HL-60/S4 (cell line): Measurements from ENCODE around the gene BCAS3.

Experiments used
- in situ Hi-C: fragments of 300-500 bp; cut with MboI; formaldehyde crosslinking; loops from 2 replicates; pipeline ENCODE4 v1.14.3; 2022; ENCODE audit warnings: low sequenced_read_pairs

BCAS3 gene

GRCh38 chr17:61261001-61261637, 583.5 kb downstream of the BCAS3 start:
- in situ Hi-C loops, result no loop called here

GRCh38 chr17:61265397-61265796, 587.7 kb downstream of the BCAS3 start:
- in situ Hi-C loops, result no loop called here

GRCh38 chr17:61267847-61268246, 590.2 kb downstream of the BCAS3 start:
- in situ Hi-C loops, result no loop called here

- in situ Hi-C loops, result no loop called here
Measured at GRCh38 chr17:61275395-61275794, 597.7 kb downstream of the BCAS3 start.

- in situ Hi-C loops, result no loop called here
Measured at GRCh38 chr17:61276806-61277205, 599.2 kb downstream of the BCAS3 start.

GRCh38 chr17:61279476-61280145, 602.0 kb downstream of the BCAS3 start:
- in situ Hi-C loops, result no loop called here

GRCh38 chr17:61280338-61280737, 602.7 kb downstream of the BCAS3 start:
- in situ Hi-C loops, result no loop called here

- in situ Hi-C loops, result no loop called here
Measured at GRCh38 chr17:61280851-61281250, 603.2 kb downstream of the BCAS3 start.

GRCh38 chr17:61282377-61282776, 604.7 kb downstream of the BCAS3 start:
- in situ Hi-C loops, result no loop called here

- in situ Hi-C loops, result no loop called here
Measured at GRCh38 chr17:61283043-61283442, 605.4 kb downstream of the BCAS3 start.

GRCh38 chr17:61284174-61284573, 606.5 kb downstream of the BCAS3 start:
- in situ Hi-C loops, result no loop called here

- in situ Hi-C loops, result no loop called here
Measured at GRCh38 chr17:61284746-61285145, 607.1 kb downstream of the BCAS3 start.

- in situ Hi-C loops, result no loop called here
Measured at GRCh38 chr17:61285526-61286320, 608.1 kb downstream of the BCAS3 start.

GRCh38 chr17:61286449-61286848, 608.8 kb downstream of the BCAS3 start:
- in situ Hi-C loops, result no loop called here

- in situ Hi-C loops, result no loop called here
Measured at GRCh38 chr17:61289408-61290385, 612.0 kb downstream of the BCAS3 start.

- in situ Hi-C loops, result no loop called here
Measured at GRCh38 chr17:61291451-61292285, 614.0 kb downstream of the BCAS3 start.

GRCh38 chr17:61294286-61294685, 616.6 kb downstream of the BCAS3 start:
- in situ Hi-C loops, result no loop called here

GRCh38 chr17:61294777-61295176, 617.1 kb downstream of the BCAS3 start:
- in situ Hi-C loops, result no loop called here

- in situ Hi-C loops, result no loop called here
Measured at GRCh38 chr17:61296058-61296457, 618.4 kb downstream of the BCAS3 start.
